ENCODE data around the gene PCCA. TPM values are rescaled to one million over a fixed set of nuclear protein-coding genes. Genes with fewer than 3 reads are reported as not detected.
"Not testable (repeated sequence)": the region's sequence is repeated elsewhere in the genome, so short reads cannot be mapped to it uniquely, and the experiment has no call there.

The PCCA gene
- total RNA-seq, 1 donor from 2014 or later, result 9.7 TPM

GRCh38 chr13:100214886-100215285 is 126.0 kb downstream of the PCCA start:
- H3K36me3 Mint-ChIP-seq (ENCODE audit: low read depth), result peaks cover 24% of the 10 kb centered on the region
- H3K27me3 Mint-ChIP-seq (ENCODE audit: insufficient read depth), result no peaks in the 10 kb centered on the region
- peaks cover 4% of the 10 kb centered on the region for H3K9me3 Mint-ChIP-seq
- no peak for DNase-seq (ENCODE audit: low spot score)
- no peak overlapping the region for H3K4me3 Mint-ChIP-seq
- intact Hi-C loops (cut with micrococcal nuclease), result no loop called here
- H3K27ac Mint-ChIP-seq, result no peak overlapping the region
- H3K4me1 Mint-ChIP-seq (ENCODE audit: low read depth), result peaks cover 11% of the 10 kb centered on the region

GRCh38 chr13:100221166-100221565 is 132.3 kb downstream of the PCCA start:
- Mint-ChIP-seq H3K4me3 (no peak overlapping the region), H3K4me1 (ENCODE audit: low read depth) (no peaks in the 10 kb centered on the region), H3K27me3 (ENCODE audit: insufficient read depth) (no peaks in the 10 kb centered on the region), H3K27ac (no peak overlapping the region), H3K36me3 (ENCODE audit: low read depth) (no peaks in the 10 kb centered on the region), H3K9me3 (no peaks in the 10 kb centered on the region)
- DNase-seq (ENCODE audit: low spot score), result no peak
- intact Hi-C loops (cut with micrococcal nuclease), result no loop called here

GRCh38 chr13:100223966-100224530 is 135.2 kb downstream of the PCCA start:
- H3K27me3 Mint-ChIP-seq (ENCODE audit: insufficient read depth); H3K36me3 Mint-ChIP-seq (ENCODE audit: low read depth); H3K9me3 Mint-ChIP-seq; DNase-seq (ENCODE audit: low spot score); H3K4me3 Mint-ChIP-seq; H3K27ac Mint-ChIP-seq; H3K4me1 Mint-ChIP-seq (ENCODE audit: low read depth); intact Hi-C loops (cut with micrococcal nuclease): not testable (repeated sequence)

GRCh38 chr13:100229603-100230002 is 140.7 kb downstream of the PCCA start:
- no peaks in the 10 kb centered on the region for H3K9me3 Mint-ChIP-seq
- H3K27me3 Mint-ChIP-seq (ENCODE audit: insufficient read depth), result no peaks in the 10 kb centered on the region
- H3K36me3 Mint-ChIP-seq (ENCODE audit: low read depth), result peaks cover 1% of the 10 kb centered on the region
- no peak overlapping the region for H3K27ac Mint-ChIP-seq
- no peak overlapping the region for H3K4me3 Mint-ChIP-seq
- H3K4me1 Mint-ChIP-seq (ENCODE audit: low read depth), result peaks cover under 1% of the 10 kb centered on the region
- intact Hi-C loops (cut with micrococcal nuclease), result no loop called here
- DNase-seq (ENCODE audit: low spot score), result no peak

- H3K27me3 Mint-ChIP-seq (ENCODE audit: insufficient read depth), result no peaks in the 10 kb centered on the region
- no peaks in the 10 kb centered on the region for H3K9me3 Mint-ChIP-seq
- intact Hi-C loops (cut with micrococcal nuclease), result no loop called here
- no peak overlapping the region for H3K27ac Mint-ChIP-seq
- H3K4me3 Mint-ChIP-seq, result no peak overlapping the region
- DNase-seq (ENCODE audit: low spot score), result no peak
- H3K4me1 Mint-ChIP-seq (ENCODE audit: low read depth), result peaks cover 11% of the 10 kb centered on the region
- peaks cover 1% of the 10 kb centered on the region for H3K36me3 Mint-ChIP-seq (ENCODE audit: low read depth)
Observed at GRCh38 chr13:100230769-100231149, 141.9 kb downstream of the PCCA start.

- intact Hi-C loops (cut with micrococcal nuclease), result no loop called here
- DNase-seq (ENCODE audit: low spot score), result no peak
- H3K9me3 Mint-ChIP-seq, result no peaks in the 10 kb centered on the region
- H3K27ac Mint-ChIP-seq, result no peak overlapping the region
- H3K4me1 Mint-ChIP-seq (ENCODE audit: low read depth), result peaks cover 15% of the 10 kb centered on the region
- H3K27me3 Mint-ChIP-seq (ENCODE audit: insufficient read depth), result no peaks in the 10 kb centered on the region
- peaks cover 3% of the 10 kb centered on the region for H3K36me3 Mint-ChIP-seq (ENCODE audit: low read depth)
- H3K4me3 Mint-ChIP-seq, result no peak overlapping the region
Observed at GRCh38 chr13:100231176-100231575, 142.3 kb downstream of the PCCA start.

GRCh38 chr13:100234006-100234405 is 145.1 kb downstream of the PCCA start:
- H3K4me3 Mint-ChIP-seq, result no peak overlapping the region
- H3K36me3 Mint-ChIP-seq (ENCODE audit: low read depth), result peaks cover 5% of the 10 kb centered on the region
- no peak overlapping the region for H3K27ac Mint-ChIP-seq
- no peak for DNase-seq (ENCODE audit: low spot score)
- intact Hi-C loops (cut with micrococcal nuclease), result loop anchor here (2.0 kb wide), 1 partner anchor 241 kb away; no protein-coding TSS in a partner anchor
- peaks cover 15% of the 10 kb centered on the region for H3K4me1 Mint-ChIP-seq (ENCODE audit: low read depth)
- no peaks in the 10 kb centered on the region for H3K27me3 Mint-ChIP-seq (ENCODE audit: insufficient read depth)
- no peaks in the 10 kb centered on the region for H3K9me3 Mint-ChIP-seq

GRCh38 chr13:100234524-100235136 is 145.7 kb downstream of the PCCA start:
- intact Hi-C loops (cut with micrococcal nuclease), result loop anchor here (1.0 to 2.0 kb wide), 6 partner anchors 145 to 578 kb away; partner anchors contain the start of gene PCCA
- no peak overlapping the region for H3K27ac Mint-ChIP-seq
- DNase-seq (ENCODE audit: low spot score), result no peak
- H3K4me3 Mint-ChIP-seq, result no peak overlapping the region
- peaks cover 7% of the 10 kb centered on the region for H3K36me3 Mint-ChIP-seq (ENCODE audit: low read depth)
- no peaks in the 10 kb centered on the region for H3K27me3 Mint-ChIP-seq (ENCODE audit: insufficient read depth)
- no peaks in the 10 kb centered on the region for H3K9me3 Mint-ChIP-seq
- peaks cover 15% of the 10 kb centered on the region for H3K4me1 Mint-ChIP-seq (ENCODE audit: low read depth)

- Mint-ChIP-seq H3K4me3 (no peak overlapping the region), H3K36me3 (ENCODE audit: low read depth) (peaks cover 9% of the 10 kb centered on the region), H3K27me3 (ENCODE audit: insufficient read depth) (no peaks in the 10 kb centered on the region), H3K4me1 (ENCODE audit: low read depth) (peaks cover 15% of the 10 kb centered on the region), H3K9me3 (no peaks in the 10 kb centered on the region), H3K27ac (no peak overlapping the region)
- no peak for DNase-seq (ENCODE audit: low spot score)
- intact Hi-C loops (cut with micrococcal nuclease), result loop anchor here (1.0 to 2.0 kb wide), 6 partner anchors 146 to 579 kb away; partner anchors contain the start of gene PCCA
Observed at GRCh38 chr13:100235311-100235901, 146.5 kb downstream of the PCCA start.

GRCh38 chr13:100240109-100240779 is 151.4 kb downstream of the PCCA start:
- Mint-ChIP-seq H3K36me3 (ENCODE audit: low read depth) (peaks cover 8% of the 10 kb centered on the region), H3K9me3 (no peaks in the 10 kb centered on the region), H3K4me3 (no peak overlapping the region), H3K4me1 (ENCODE audit: low read depth) (peaks cover 8% of the 10 kb centered on the region), H3K27ac (no peak overlapping the region), H3K27me3 (ENCODE audit: insufficient read depth) (no peaks in the 10 kb centered on the region)
- intact Hi-C loops (cut with micrococcal nuclease), result no loop called here
- DNase-seq (ENCODE audit: low spot score), result no peak

GRCh38 chr13:100244431-100244830 is 155.5 kb downstream of the PCCA start:
- H3K4me1 Mint-ChIP-seq (ENCODE audit: low read depth), result no peaks in the 10 kb centered on the region
- H3K27ac Mint-ChIP-seq, result no peak overlapping the region
- no peak overlapping the region for H3K4me3 Mint-ChIP-seq
- H3K36me3 Mint-ChIP-seq (ENCODE audit: low read depth), result peaks cover 4% of the 10 kb centered on the region
- no peak for DNase-seq (ENCODE audit: low spot score)
- no peaks in the 10 kb centered on the region for H3K27me3 Mint-ChIP-seq (ENCODE audit: insufficient read depth)
- H3K9me3 Mint-ChIP-seq, result peaks cover 14% of the 10 kb centered on the region
- intact Hi-C loops (cut with micrococcal nuclease), result no loop called here

GRCh38 chr13:100245104-100245503 is 156.2 kb downstream of the PCCA start:
- Mint-ChIP-seq H3K4me3 (no peak overlapping the region), H3K27me3 (ENCODE audit: insufficient read depth) (no peaks in the 10 kb centered on the region), H3K27ac (no peak overlapping the region), H3K9me3 (peaks cover 16% of the 10 kb centered on the region), H3K4me1 (ENCODE audit: low read depth) (no peaks in the 10 kb centered on the region), H3K36me3 (ENCODE audit: low read depth) (peaks cover 2% of the 10 kb centered on the region)
- intact Hi-C loops (cut with micrococcal nuclease), result no loop called here
- DNase-seq (ENCODE audit: low spot score), result no peak

- intact Hi-C loops (cut with micrococcal nuclease), result no loop called here
- Mint-ChIP-seq H3K27ac (no peak overlapping the region), H3K36me3 (ENCODE audit: low read depth) (peaks cover 2% of the 10 kb centered on the region), H3K9me3 (peaks cover 16% of the 10 kb centered on the region), H3K27me3 (ENCODE audit: insufficient read depth) (no peaks in the 10 kb centered on the region), H3K4me1 (ENCODE audit: low read depth) (no peaks in the 10 kb centered on the region), H3K4me3 (no peak overlapping the region)
- no peak for DNase-seq (ENCODE audit: low spot score)
Observed at GRCh38 chr13:100247937-100248336, 159.0 kb downstream of the PCCA start.

All from activated T-helper 1 cell treated with anti-CD3 and anti-CD28 coated beads, Interleukin-12 subunit alpha, Interleukin-12 subunit beta, Interleukin-2, Interleukin-4 antibody, amounts not matched to agents 30 ng/mL and 10 ng/mL and 1 ng/mL, durations not matched to agents 14 hours and 24 hours and 36 hours (primary cell).